Mammary epithelial cell (primary cell): ENCODE results near the gene SIAH3.

Experiments used
- CTCF ChIP-seq, 2 donors: IDR thresholded peaks in 1 of 2; conservative IDR thresholded peaks in 1 of 2; 2 replicates each; pipeline ENCODE4 v1.5.1; 2011 to 2012; ENCODE audit warnings: inconsistent platforms in 2 of 2, low read length in 2 of 2, mild to moderate bottlenecking in 2 of 2, control low read depth in 1 of 2, low read depth in 1 of 2; ENCODE audit not compliant: insufficient read depth in 1 of 2; ENCODE audit errors: extremely low read depth in 1 of 2
- EZH2 ChIP-seq: IDR thresholded peaks from 2 replicates; pipeline ENCODE4 v1.6.1; 2012; ENCODE audit warnings: low read length, inconsistent platforms, borderline replicate concordance

DNA sequence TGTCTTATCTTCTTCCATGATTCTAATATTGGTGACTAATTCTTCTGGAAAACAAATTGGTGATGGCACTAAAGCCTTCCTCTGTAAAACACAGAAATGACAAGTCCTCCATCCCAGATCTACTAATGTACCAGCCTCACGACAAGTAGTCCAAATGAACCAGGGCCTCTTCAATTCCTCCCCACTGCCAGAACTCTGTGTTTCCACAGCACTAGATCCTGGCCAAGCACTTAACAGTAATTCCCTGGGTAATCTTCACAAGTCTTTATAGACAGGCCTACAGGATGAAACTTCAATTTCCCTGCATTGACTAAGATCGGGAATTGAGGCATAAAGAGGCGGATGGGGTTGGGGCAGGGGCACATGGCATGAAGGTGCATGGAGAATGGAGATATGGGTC is 52.7 kb downstream of the SIAH3 start:
- TF ChIP-seq CTCF (conservative IDR thresholded peaks at IDR 0.05 in 1 of 2, IDR thresholded peaks at IDR 0.05 in 1 of 2; ENCODE audit: extremely low read depth in 1 of 2, insufficient read depth in 1 of 2, low read depth in 1 of 2, low read length in 2 of 2), result no peak
- TF ChIP-seq EZH2, result no peak
